MCF 10A (cell line): ENCODE data around the gene TXN. TPM values are rescaled to one million over a fixed set of nuclear protein-coding genes. Genes with fewer than 3 reads are reported as not detected.

Experiments
- BruUV-seq: library from RNA; stranded (reverse); fragments of 400-500 nt; replicated peaks from 2 replicates; lab custom pipeline; 2021; lab: Mats Ljungman, UMichigan
- CTCF ChIA-PET: fragments of 300-600 bp; sonication (Branson Sonifier 250); formaldehyde crosslinking; extraction: SDS; loops from one replicate; lab custom pipeline; 2021; ENCODE audit warnings: antibody characterized with exemption, inconsistent platforms; lab: Yijun Ruan, JAX
- POLR2A ChIA-PET: fragments of 300-600, 350-650 bp; sonication (Branson Sonifier 250); formaldehyde crosslinking; extraction: SDS; loops from one replicate; lab custom pipeline; 2020; ENCODE audit warnings: antibody characterized with exemption, inconsistent platforms; lab: Yijun Ruan, JAX
- DNase-seq: peaks from one replicate; pipeline ENCODE4 v3.0.0-alpha.2; 2018; ENCODE audit not compliant: unreplicated experiment
- H3K27ac Mint-ChIP-seq: one replicate; pipeline ENCODE4 v1.8.0; 2022; ENCODE audit warnings: mild to moderate bottlenecking, low read depth, mixed read lengths; ENCODE audit not compliant: unreplicated experiment
- H3K27me3 Mint-ChIP-seq: one replicate; pipeline ENCODE4 v1.8.0; 2022; ENCODE audit warnings: mixed read lengths; ENCODE audit not compliant: insufficient read depth, unreplicated experiment
- H3K36me3 Mint-ChIP-seq: one replicate; pipeline ENCODE4 v1.8.0; 2022; ENCODE audit warnings: mild to moderate bottlenecking, moderate library complexity, mixed read lengths; ENCODE audit not compliant: insufficient read depth, unreplicated experiment
- H3K4me1 Mint-ChIP-seq: one replicate; pipeline ENCODE4 v1.8.0; 2022; ENCODE audit warnings: mixed read lengths; ENCODE audit not compliant: insufficient read depth, unreplicated experiment
- H3K4me3 Mint-ChIP-seq: one replicate; pipeline ENCODE4 v1.8.0; 2022; ENCODE audit warnings: mild to moderate bottlenecking, moderate library complexity, mixed read lengths; ENCODE audit not compliant: unreplicated experiment
- H3K9me3 Mint-ChIP-seq: one replicate; pipeline ENCODE4 v1.8.0; 2022; ENCODE audit warnings: mixed read lengths; ENCODE audit not compliant: unreplicated experiment
- intact Hi-C: fragments of 100-400 bp; cut with micrococcal nuclease; formaldehyde crosslinking; loops from 2 replicates; pipeline ENCODE4 v1.14.1; 2022
- total RNA-seq: library from RNA; stranded (reverse); gene quantifications from 2 replicates; pipeline ENCODE4 v1.2.3, GENCODE V29; 2022
- TF ChIP-seq, protein P1 (sequence below): fragments of 200-600 bp; IDR thresholded peaks from one replicate; pipeline ENCODE4 v1.8.0; 2022; ENCODE audit warnings: antibody characterized with exemption, mild to moderate bottlenecking; ENCODE audit not compliant: unreplicated experiment

TXN gene
- total RNA-seq, 1 experiment from 2014 or later, result 349 TPM

DNA sequence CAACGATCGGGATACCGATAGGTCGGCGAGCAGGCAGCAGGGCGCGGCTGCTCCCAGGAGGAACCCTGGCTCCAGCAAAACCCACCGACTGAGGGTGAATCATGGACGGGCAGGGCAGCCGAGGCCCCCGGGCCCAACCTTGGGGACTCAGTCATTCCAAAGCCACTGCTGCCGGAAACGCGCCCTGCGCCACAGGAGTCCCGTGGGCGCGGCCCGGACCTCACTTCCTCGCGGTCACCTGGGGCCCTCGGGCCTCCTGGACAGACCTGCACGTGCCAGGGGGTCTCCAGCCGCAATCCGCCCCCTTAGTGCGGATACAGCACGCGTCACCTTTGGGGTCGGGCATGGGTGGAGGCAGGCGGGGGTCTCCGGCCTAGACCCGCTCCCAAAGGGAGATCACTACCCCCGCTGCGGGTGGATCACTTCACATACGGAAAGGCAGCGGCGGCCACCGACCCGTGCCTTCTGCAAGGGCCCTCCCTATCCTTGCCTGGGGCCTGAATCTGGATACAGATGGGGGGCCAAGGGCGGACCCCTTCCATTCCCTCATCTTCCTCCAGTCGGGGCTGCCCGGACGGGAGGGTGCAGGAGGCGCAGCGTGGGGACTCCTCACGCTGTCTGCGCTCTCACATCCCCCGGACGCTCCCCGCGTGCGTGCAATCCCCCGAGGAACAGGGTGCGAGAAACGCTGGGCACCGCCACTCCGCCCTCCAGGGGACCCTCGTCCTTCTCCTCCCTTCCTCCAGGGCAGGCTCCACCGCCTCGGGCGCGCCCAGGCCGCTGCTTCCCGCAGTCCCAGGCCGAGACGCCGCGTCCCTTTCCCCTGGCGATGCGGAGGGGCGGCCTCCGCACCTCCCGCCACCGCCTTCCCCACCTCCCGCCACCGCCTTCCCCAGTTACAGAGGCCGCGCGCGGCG is 586 bp downstream of the TXN start:
- no TSS peak for BruUV-seq
- TF ChIP-seq, protein P1, sequence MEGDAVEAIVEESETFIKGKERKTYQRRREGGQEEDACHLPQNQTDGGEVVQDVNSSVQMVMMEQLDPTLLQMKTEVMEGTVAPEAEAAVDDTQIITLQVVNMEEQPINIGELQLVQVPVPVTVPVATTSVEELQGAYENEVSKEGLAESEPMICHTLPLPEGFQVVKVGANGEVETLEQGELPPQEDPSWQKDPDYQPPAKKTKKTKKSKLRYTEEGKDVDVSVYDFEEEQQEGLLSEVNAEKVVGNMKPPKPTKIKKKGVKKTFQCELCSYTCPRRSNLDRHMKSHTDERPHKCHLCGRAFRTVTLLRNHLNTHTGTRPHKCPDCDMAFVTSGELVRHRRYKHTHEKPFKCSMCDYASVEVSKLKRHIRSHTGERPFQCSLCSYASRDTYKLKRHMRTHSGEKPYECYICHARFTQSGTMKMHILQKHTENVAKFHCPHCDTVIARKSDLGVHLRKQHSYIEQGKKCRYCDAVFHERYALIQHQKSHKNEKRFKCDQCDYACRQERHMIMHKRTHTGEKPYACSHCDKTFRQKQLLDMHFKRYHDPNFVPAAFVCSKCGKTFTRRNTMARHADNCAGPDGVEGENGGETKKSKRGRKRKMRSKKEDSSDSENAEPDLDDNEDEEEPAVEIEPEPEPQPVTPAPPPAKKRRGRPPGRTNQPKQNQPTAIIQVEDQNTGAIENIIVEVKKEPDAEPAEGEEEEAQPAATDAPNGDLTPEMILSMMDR, result no peak
- Mint-ChIP-seq H3K36me3 (peaks cover 22% of the 10 kb centered on the region), H3K4me3 (peak overlapping the region; percentile 91), H3K27ac (peak overlapping the region; percentile 92), H3K9me3 (no peaks in the 10 kb centered on the region), H3K27me3 (no peaks in the 10 kb centered on the region), H3K4me1 (peaks cover 40% of the 10 kb centered on the region)
- CTCF ChIA-PET, result interaction anchor here (0.6 to 1.5 kb wide), 4 partner anchors 28 to 1099 kb away, joined by 3 to 4 read pairs (median 4); no protein-coding TSS in a partner anchor
- POLR2A ChIA-PET, result interaction anchor here (0.7 to 5.1 kb wide), 39 partner anchors 13 to 1103 kb away, joined by 3 to 155 read pairs (median 4); partner anchors contain the start of gene SVEP1
- DNase-seq, result peak; percentile 64
- intact Hi-C loops, result loop anchor here (2.0 to 10.0 kb wide), 4 partner anchors 75 to 329 kb away; no protein-coding TSS in a partner anchor

DNA sequence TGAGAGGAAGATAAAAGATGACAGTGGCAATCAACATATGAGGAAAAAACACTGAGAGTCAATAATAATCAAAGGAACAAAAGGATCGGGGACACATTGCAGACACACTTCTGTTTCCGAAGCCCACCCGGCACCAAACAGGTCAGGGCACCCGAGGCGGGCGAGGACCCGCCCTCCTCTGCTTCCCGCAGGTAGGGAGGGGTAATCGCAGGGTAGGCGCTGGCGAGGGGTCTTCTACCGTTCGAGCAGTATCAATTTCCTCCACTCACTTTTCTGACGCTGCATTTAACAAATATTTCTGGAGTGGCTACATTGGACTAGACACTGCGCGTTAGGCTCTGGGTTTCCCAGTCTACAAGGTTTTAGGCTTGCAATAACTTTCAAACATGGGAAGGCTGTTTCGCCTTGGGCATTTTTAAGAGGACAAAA is 1.3 kb downstream of the TXN start:
- Mint-ChIP-seq H3K36me3 (peaks cover 29% of the 10 kb centered on the region), H3K4me3 (peak overlapping the region; percentile 91), H3K27me3 (no peaks in the 10 kb centered on the region), H3K9me3 (no peaks in the 10 kb centered on the region), H3K27ac (peak overlapping the region; percentile 92), H3K4me1 (peaks cover 41% of the 10 kb centered on the region)
- CTCF ChIA-PET, result no interaction called here
- no TSS peak for BruUV-seq
- no peak for DNase-seq
- intact Hi-C loops, result loop anchor here (5.0 to 10.0 kb wide), 2 partner anchors 172 to 330 kb away; no protein-coding TSS in a partner anchor
- TF ChIP-seq, protein P1, result no peak
- POLR2A ChIA-PET, result no interaction called here

DNA sequence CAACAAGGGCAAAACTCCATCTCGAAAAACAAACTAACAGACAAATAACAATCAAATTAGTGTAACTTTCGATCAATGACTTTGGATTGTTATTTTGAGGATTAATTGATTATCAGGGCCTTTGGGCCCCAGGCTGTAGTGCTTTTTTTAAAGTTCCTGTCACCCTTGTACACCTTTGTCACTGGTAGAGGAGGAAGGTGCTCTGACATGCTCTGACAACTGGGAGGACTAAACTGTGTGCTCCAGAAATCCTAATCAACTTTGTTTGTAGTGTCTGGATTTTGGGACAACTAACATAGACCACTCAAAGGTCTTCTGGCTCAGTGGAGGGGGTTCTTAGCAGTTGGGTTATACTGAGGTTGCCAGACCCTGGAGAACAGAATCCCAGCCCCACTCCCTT is 1.8 kb downstream of the TXN start:
- Mint-ChIP-seq H3K27ac (peak overlapping the region; percentile 92), H3K27me3 (no peaks in the 10 kb centered on the region), H3K4me3 (peak overlapping the region; percentile 91), H3K36me3 (peaks cover 34% of the 10 kb centered on the region), H3K4me1 (peaks cover 44% of the 10 kb centered on the region), H3K9me3 (no peaks in the 10 kb centered on the region)
- no peak for DNase-seq
- TF ChIP-seq, protein P1, result no peak
- BruUV-seq, result TSS peak; percentile 22
- intact Hi-C loops, result loop anchor here (10.0 kb wide), 1 partner anchor 330 kb away; no protein-coding TSS in a partner anchor
- ChIA-PET CTCF (no interaction called here), POLR2A (interaction anchor here (1.5 to 1.6 kb wide), 2 partner anchors 23 to 29 kb away, joined by 6 to 8 read pairs; no protein-coding TSS in a partner anchor)
